Loucy (cell line): ENCODE data around the gene C16orf89.

Source experiments
- CTCF ChIP-seq: fragments of 200-600 bp; sonication (generic); conservative IDR thresholded peaks from 2 replicates; pipeline ENCODE4 v1.5.1; 2014; ENCODE audit warnings: mild to moderate bottlenecking, antibody characterized with exemption, low read length
- EZH2phosphoT487 ChIP-seq: fragments of 200-600 bp; IDR thresholded peaks from 2 replicates; pipeline ENCODE4 v1.6.1; 2018; ENCODE audit warnings: antibody characterized with exemption, mild to moderate bottlenecking, moderate library complexity, borderline replicate concordance

GRCh38 chr16:5065326-5065725, 430 bp downstream of the C16orf89 start:
- no peak for TF ChIP-seq CTCF
- TF ChIP-seq EZH2phosphoT487 = no peak
